GM12878 (cell line): ENCODE measurements around the gene DCAF17. TPM values are rescaled to one million over a fixed set of nuclear protein-coding genes. Genes with fewer than 3 reads are reported as not detected.

Source experiments
- ATAC-seq: fragments of 200-7000 bp; cut with Tn5 transposase; 3 replicates; pipeline ENCODE4 v1.9.1; 2020; ENCODE audit warnings: mild to moderate bottlenecking, moderate library complexity
- BruUV-seq: library from RNA; stranded (reverse); fragments of 400-500 nt; replicated peaks from 2 replicates; lab custom pipeline; 2021; lab: Mats Ljungman, UMichigan
- CTCF ChIA-PET: fragments of 300-600 bp; sonication (Branson Sonifier 250); formaldehyde crosslinking; extraction: SDS; loops from one replicate; lab custom pipeline; 2021; ENCODE audit warnings: inconsistent platforms; lab: Yijun Ruan, JAX
- POLR2A ChIA-PET: fragments of 350-600 bp; formaldehyde crosslinking; extraction: SDS; loops from one replicate; lab custom pipeline; 2021; ENCODE audit warnings: inconsistent platforms; lab: Charles Lee
- RAD21 ChIA-PET: fragments of 300-600 bp; sonication (Branson Sonifier 250); formaldehyde crosslinking; loops from one replicate; lab custom pipeline; 2023; ENCODE audit warnings: antibody characterized with exemption; ENCODE audit not compliant: unreplicated experiment; lab: Charles Lee
- SMC1A ChIA-PET: fragments of 300-600 bp; sonication (Branson Sonifier 250); formaldehyde crosslinking; loops from one replicate; lab custom pipeline; 2023; ENCODE audit not compliant: unreplicated experiment, uncharacterized antibody; lab: Charles Lee
- DNase-seq: peaks from one replicate; pipeline ENCODE4 v3.0.0-alpha.2; 2011; ENCODE audit warnings: low read depth, low spot score
- FAIRE-seq: peaks from 3 replicates; lab custom pipeline; 2011; peaks lifted over from hg19 to GRCh38; lab: Jason Lieb, UNC
- H2AFZ ChIP-seq: 2 replicates; pipeline ENCODE4 v1.6.0; 2011; ENCODE audit warnings: low read depth, low read length, control low read depth; ENCODE audit not compliant: control insufficient read depth
- H3K27ac ChIP-seq: 2 replicates; pipeline ENCODE4 v1.5.1; 2011; ENCODE audit warnings: control low read depth; ENCODE audit not compliant: control insufficient read depth, insufficient read depth
- H3K27me3 ChIP-seq, 2 experiments: replicated peaks in 1 of 2; 2 replicates each; pipeline versions ENCODE4 v1.6.0 to v1.6.1; 2011; ENCODE audit warnings: low read length in 1 of 2; ENCODE audit not compliant: control insufficient read depth in 2 of 2, insufficient read depth in 2 of 2
- H3K36me3 ChIP-seq, 2 experiments: 2 replicates each; pipeline ENCODE4 v1.5.1; 2011; ENCODE audit warnings: low read length in 1 of 2; ENCODE audit not compliant: control insufficient read depth in 2 of 2, insufficient read depth in 2 of 2
- H3K4me1 ChIP-seq: 2 replicates; pipeline ENCODE4 v1.6.1; 2011; ENCODE audit warnings: mild to moderate bottlenecking, low read length, moderate library complexity, mixed read lengths; ENCODE audit not compliant: control insufficient read depth, insufficient read depth
- H3K4me2 ChIP-seq: 2 replicates; pipeline ENCODE4 v1.6.0; 2011; ENCODE audit warnings: control low read depth; ENCODE audit not compliant: control insufficient read depth, insufficient read depth
- H3K4me3 ChIP-seq: fragments of 200-600 bp; sonication (generic); 2 replicates; pipeline ENCODE4 v1.5.1; 2016
- H3K79me2 ChIP-seq: 2 replicates; pipeline ENCODE4 v1.6.0; 2011; ENCODE audit warnings: low read length; ENCODE audit not compliant: control insufficient read depth, insufficient read depth
- H3K9ac ChIP-seq: 2 replicates; pipeline ENCODE4 v1.8.0; 2011; ENCODE audit warnings: low read length, control low read depth, mixed read lengths; ENCODE audit not compliant: control insufficient read depth, insufficient read depth
- H3K9me3 ChIP-seq: replicated peaks from 3 replicates; pipeline ENCODE4 v1.5.1; 2011; ENCODE audit warnings: mild to moderate bottlenecking, low read length; ENCODE audit not compliant: control insufficient read depth, insufficient read depth
- H4K20me1 ChIP-seq: 2 replicates; pipeline ENCODE4 v1.6.0; 2011; ENCODE audit not compliant: control insufficient read depth, insufficient read depth
- ASH2L ChIP-seq: fragments of 300-600, 200-600 bp; sonication (generic); IDR thresholded peaks from 2 replicates; pipeline ENCODE4 v1.6.1; 2017; ENCODE audit warnings: low read depth, mild to moderate bottlenecking, borderline replicate concordance
- ATF2 ChIP-seq: IDR thresholded peaks from 2 replicates; pipeline ENCODE4 v1.6.1; 2012; ENCODE audit warnings: low read length, inconsistent platforms
- CHD1 ChIP-seq: IDR thresholded peaks from 2 replicates; pipeline ENCODE4 v1.6.1; 2012; ENCODE audit warnings: low read depth, low read length, improper control_type of control experiment
- EP300 ChIP-seq, 2 experiments: fragments of 150-350 bp in 1 of 2; IDR thresholded peaks; 2 replicates each; pipeline ENCODE4 v1.6.1; 2011 to 2012; ENCODE audit warnings: low read depth in 2 of 2, low read length in 2 of 2, borderline replicate concordance in 1 of 2, improper control_type of control experiment in 1 of 2, inconsistent platforms in 1 of 2; ENCODE audit not compliant: control insufficient read depth in 1 of 2
- ETV6 ChIP-seq, 2 experiments: fragments of 450-650 bp in 1 of 2; IDR thresholded peaks in 1 of 2; conservative IDR thresholded peaks in 1 of 2; 2 replicates each; pipeline ENCODE4 v1.6.1; 2014; ENCODE audit warnings: antibody characterized with exemption in 1 of 2, borderline replicate concordance in 1 of 2, low read depth in 1 of 2, mild to moderate bottlenecking in 1 of 2, moderate library complexity in 1 of 2
- GATAD2B ChIP-seq: fragments of 450-650 bp; conservative IDR thresholded peaks from 2 replicates; pipeline ENCODE4 v1.6.1; 2017; ENCODE audit warnings: low read depth, mild to moderate bottlenecking, moderate library complexity
- MYB ChIP-seq: fragments of 150-350 bp; IDR thresholded peaks from 2 replicates; pipeline ENCODE4 v1.6.1; 2014; ENCODE audit warnings: mild to moderate bottlenecking, low read depth, low read length, borderline replicate concordance
- NFXL1 ChIP-seq: fragments of 450-650 bp; IDR thresholded peaks from 2 replicates; pipeline ENCODE4 v1.6.1; 2017; ENCODE audit warnings: antibody characterized with exemption, mild to moderate bottlenecking, borderline replicate concordance
- PAX5 ChIP-seq: IDR thresholded peaks from 2 replicates; pipeline ENCODE4 v1.6.1; 2011; ENCODE audit warnings: low read depth, low read length, borderline replicate concordance
- PBX3 ChIP-seq: IDR thresholded peaks from 2 replicates; pipeline ENCODE4 v1.6.1; 2011; ENCODE audit warnings: mild to moderate bottlenecking, low read depth, low read length, moderate library complexity; ENCODE audit not compliant: insufficient replicate concordance
- PML ChIP-seq: IDR thresholded peaks from 2 replicates; pipeline ENCODE4 v1.6.1; 2012; ENCODE audit warnings: low read length, inconsistent platforms
- RAD21 ChIP-seq: IDR thresholded peaks from 2 replicates; pipeline ENCODE4 v1.6.1; 2011; ENCODE audit warnings: mild to moderate bottlenecking, low read depth, low read length, moderate library complexity; ENCODE audit not compliant: insufficient read depth
- RBBP5 ChIP-seq: fragments of 200-600 bp; sonication (generic); conservative IDR thresholded peaks from 2 replicates; pipeline ENCODE4 v1.6.1; 2016
- TAF1 ChIP-seq: IDR thresholded peaks from 2 replicates; pipeline ENCODE4 v1.6.1; 2011; ENCODE audit warnings: mild to moderate bottlenecking, low read depth, low read length, borderline replicate concordance
- ZNF24 ChIP-seq: fragments of 450-650 bp; IDR thresholded peaks from 2 replicates; pipeline ENCODE4 v1.6.1; 2017; ENCODE audit warnings: antibody characterized with exemption, mild to moderate bottlenecking
- ZNF384 ChIP-seq: IDR thresholded peaks from 2 replicates; pipeline ENCODE4 v1.6.1; 2012; ENCODE audit warnings: low read depth, mild to moderate bottlenecking, low read length, improper control_type of control experiment, borderline replicate concordance
- WGBS: methylation state at CpG from one replicate; pipeline ENCODE4 v1.1.6; 2016; ENCODE audit warnings: low lambda C conversion rate; ENCODE audit not compliant: insufficient replicate concordance, insufficient coverage; ENCODE audit errors: missing lambda C conversion rate; 5-methylcytosine and 5-hydroxymethylcytosine counted together
- in situ Hi-C: fragments of 300-500 bp; cut with MboI; formaldehyde crosslinking; loops from 9 replicates; pipeline ENCODE4 v1.14.3; 2018; ENCODE audit warnings: mixed read lengths
- intact Hi-C: fragments of 100-400 bp; cut with micrococcal nuclease; formaldehyde crosslinking; loops from one replicate; pipeline ENCODE4 v1.14.2; 2022; ENCODE audit not compliant: unreplicated experiment
- polyA plus RNA-seq, 11 experiments: library from polyadenylated mRNA; depleted of rRNA in 4 of 11; unstranded in 6 of 11; stranded (reverse) in 5 of 11; fragments of >200 nt; fragmentation: Nextera tagmentation in 4 of 11; fragmentation: Illumina TruSeq in 1 of 11; extraction: Ambion mirVana in 4 of 11; extraction: Trizol in 1 of 11; gene quantifications; 1 replicate in 1 of 11; 2 replicates in 10 of 11; pipeline versions ENCODE4 v1.2.1 to v1.2.3, GENCODE V29; 2011 to 2016; ENCODE audit warnings: inconsistent platforms in 2 of 11, missing spikeins in 2 of 11, low read depth in 1 of 11
- total RNA-seq, 4 experiments: library from RNA; depleted of rRNA in 3 of 4; stranded (reverse); fragments of >200 nt in 3 of 4; fragmentation: Illumina TruSeq in 1 of 4; extraction: Trizol in 1 of 4; gene quantifications; 2 replicates each; pipeline versions ENCODE4 v1.2.1 to v1.2.3, GENCODE V29; 2013 to 2021

Gene DCAF17
- total and polyA plus RNA-seq, 10 of the 15 experiments (the other 5 are each of a cell fraction or from before 2014, with no cell fraction given), result 5.2 to 32.9 (median 23.4) TPM

GRCh38 chr2:171386627-171387026 lies 47.4 kb upstream of the DCAF17 start:
- no TSS peak for BruUV-seq
- ATAC-seq (no peak), FAIRE-seq (no peak), DNase-seq (no peak)
- peaks cover 0 to 14% of the 10 kb centered on the region in 2 experiments; a peak in 2 of 4 replicates for H3K36me3 ChIP-seq
- no peak overlapping the region for H2AFZ ChIP-seq
- ChIA-PET CTCF (interaction anchor here (0.7 to 1.1 kb wide), 2 partner anchors 10 to 15 kb away, joined by 3 read pairs; no protein-coding TSS in a partner anchor), RAD21 (interaction anchor here (1.0 kb wide), 1 partner anchor 27 kb away, joined by 3 read pairs; no protein-coding TSS in a partner anchor), SMC1A (interaction anchor here (1.1 to 3.2 kb wide), 8 partner anchors 7 to 60 kb away, joined by 3 to 25 read pairs (median 4); no protein-coding TSS in a partner anchor), POLR2A (interaction anchor here (1.3 kb wide), 1 partner anchor 8 kb away, joined by 4 read pairs; no protein-coding TSS in a partner anchor)
- H3K9ac ChIP-seq, result no peak overlapping the region
- no peak overlapping the region for H3K4me3 ChIP-seq
- H3K79me2 ChIP-seq, result peaks cover 22% of the 10 kb centered on the region
- in situ Hi-C loops, result no loop called here
- intact Hi-C loops, result no loop called here
- no peaks in the 10 kb centered on the region for H4K20me1 ChIP-seq
- WGBS, result 98% methylated on average over 9 of the region's 10 CpGs
- no peak overlapping the region for H3K27ac ChIP-seq
- H3K4me1 ChIP-seq, result peaks cover 38% of the 10 kb centered on the region
- TF ChIP-seq ZNF24 (no peak), ZNF384 (no peak), NFXL1 (no peak), ATF2 (no peak), PAX5 (no peak), MYB (no peak), RBBP5 (no peak), ASH2L (no peak), EP300 (IDR thresholded peaks at IDR 0.05; ENCODE audit: borderline replicate concordance in 1 of 2, control insufficient read depth in 1 of 2, low read depth in 2 of 2, low read length in 2 of 2) (no peak), RAD21 (no peak), ETV6 (conservative IDR thresholded peaks at IDR 0.05 in 1 of 2, IDR thresholded peaks at IDR 0.05 in 1 of 2; ENCODE audit: borderline replicate concordance in 1 of 2, low read depth in 1 of 2) (no peak), PBX3 (no peak), GATAD2B (no peak), TAF1 (no peak), PML (no peak), CHD1 (no peak)
- H3K4me2 ChIP-seq, result no peak overlapping the region
- no peaks in the 10 kb centered on the region for H3K27me3 ChIP-seq
- H3K9me3 ChIP-seq, result no peaks in the 10 kb centered on the region; the same call in 2 of the 3 replicates
